Muscle of leg (tissue), 11 donors: ENCODE measurements around the gene OPTC. TPM values are rescaled to one million over a fixed set of nuclear protein-coding genes. Genes with fewer than 3 reads are reported as not detected.

Experiments used
- DNase-seq: peaks from one replicate; pipeline ENCODE4 v3.0.0; 2013
- H3K27ac ChIP-seq: one replicate; pipeline ENCODE4 v1.5.1; 2013; ENCODE audit warnings: mild to moderate bottlenecking, low read length, control low read depth
- H3K27me3 ChIP-seq: one replicate; pipeline ENCODE4 v1.6.1; 2013; ENCODE audit warnings: low read length; ENCODE audit not compliant: control insufficient read depth, insufficient read depth
- H3K36me3 ChIP-seq: one replicate; pipeline ENCODE4 v1.6.1; 2013; ENCODE audit warnings: low read length; ENCODE audit not compliant: control insufficient read depth, insufficient read depth
- H3K4me1 ChIP-seq: one replicate; pipeline ENCODE4 v1.6.1; 2013; ENCODE audit warnings: low read length; ENCODE audit not compliant: control insufficient read depth, insufficient read depth
- H3K4me3 ChIP-seq: one replicate; pipeline ENCODE4 v1.5.1; 2013; ENCODE audit warnings: low read length, control low read depth
- H3K9me3 ChIP-seq: replicated peaks from 2 replicates; pipeline ENCODE4 v1.6.1; 2013; ENCODE audit warnings: low read depth, low read length; ENCODE audit not compliant: control insufficient read depth
- WGBS: methylation state at CpG from one replicate; pipeline ENCODE4 v1.1.5; 2013; ENCODE audit warnings: missing lambda C conversion rate; ENCODE audit not compliant: insufficient coverage; 5-methylcytosine and 5-hydroxymethylcytosine counted together
- polyA plus RNA-seq, 8 donors: library from polyadenylated mRNA; unstranded; fragments of 120-200 nt; gene quantifications; one replicate each; pipeline versions ENCODE4 v1.2.1 to v1.2.3, GENCODE V29; 2013; ENCODE audit warnings: inconsistent platforms in 1 of 8, low replicate concordance in 1 of 8; ENCODE audit not compliant: insufficient read length in 8 of 8, insufficient read depth in 1 of 8
- total RNA-seq: library from RNA; stranded (reverse); fragments of 120-200 nt; gene quantifications from one replicate; pipeline ENCODE4 v1.2.4, GENCODE V29; 2013

The OPTC gene
- total and polyA plus RNA-seq, 9 donors, result not detected

GRCh38 chr1:203503836-203504235 lies 9.9 kb downstream of the OPTC start:
- no peak for DNase-seq
- WGBS, result 79% methylated on average over 2 of the region's 3 CpGs
- Histone ChIP-seq H3K27ac (no peak overlapping the region), H3K4me1 (peaks cover 43% of the 10 kb centered on the region), H3K27me3 (no peaks in the 10 kb centered on the region), H3K4me3 (no peak overlapping the region), H3K36me3 (no peaks in the 10 kb centered on the region), H3K9me3 (no peaks in the 10 kb centered on the region)

GRCh38 chr1:203504400-203505250 lies 10.7 kb downstream of the OPTC start:
- H3K27ac ChIP-seq, result no peak overlapping the region
- H3K4me3 ChIP-seq, result no peak overlapping the region
- peak; percentile 87 for DNase-seq
- no peaks in the 10 kb centered on the region for H3K36me3 ChIP-seq
- no peaks in the 10 kb centered on the region for H3K27me3 ChIP-seq
- H3K4me1 ChIP-seq, result peaks cover 48% of the 10 kb centered on the region
- WGBS, result 2% methylated on average over 4 of the region's 12 CpGs
- no peaks in the 10 kb centered on the region for H3K9me3 ChIP-seq

- Histone ChIP-seq H3K4me1 (peaks cover 48% of the 10 kb centered on the region), H3K27me3 (no peaks in the 10 kb centered on the region), H3K4me3 (no peak overlapping the region), H3K27ac (peak overlapping the region; percentile 31), H3K36me3 (no peaks in the 10 kb centered on the region), H3K9me3 (no peaks in the 10 kb centered on the region)
- 100% methylated on average over 1 of the region's 8 CpGs for WGBS
- no peak for DNase-seq
Observed at GRCh38 chr1:203505526-203506204, 11.7 kb downstream of the OPTC start.

DNA sequence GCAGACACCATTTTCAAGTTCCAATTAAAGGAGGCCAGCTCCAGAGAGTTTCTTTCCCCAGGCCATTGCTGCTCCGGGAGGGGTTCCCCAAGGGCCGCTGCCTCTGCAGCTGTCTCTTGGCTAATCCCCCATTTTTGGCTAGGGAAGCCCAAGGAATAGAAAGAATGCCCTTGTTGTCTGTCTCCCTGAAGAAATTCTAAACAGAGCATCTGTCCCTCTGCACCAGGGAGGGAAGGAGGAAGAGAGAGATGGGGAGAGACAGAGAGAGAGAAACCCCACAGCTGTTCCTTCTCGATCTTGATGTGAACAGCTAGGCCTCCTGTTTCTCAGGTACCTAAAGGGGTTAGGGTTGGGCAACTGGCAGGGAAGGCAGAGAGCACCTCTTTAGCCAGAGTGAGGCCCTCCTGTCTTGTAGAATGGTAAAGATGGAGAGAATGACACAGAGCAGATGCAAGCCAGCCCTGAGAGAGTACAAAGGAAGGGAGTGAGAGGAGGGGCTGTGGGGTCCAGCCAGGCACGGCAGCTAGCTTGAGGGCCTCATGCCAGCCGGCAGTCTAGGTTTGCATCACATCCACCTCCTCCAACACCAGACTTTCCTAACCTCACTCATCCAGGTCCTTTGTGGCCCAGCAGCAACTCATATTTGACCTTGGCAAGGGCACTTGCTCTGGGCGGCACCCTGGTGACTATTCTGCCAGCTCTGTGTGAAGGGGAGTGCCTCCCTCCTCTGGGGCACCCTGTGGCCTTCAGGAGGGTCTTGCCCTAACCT lies 13.1 kb downstream of the OPTC start:
- WGBS, result no CpG with 5 or more reads among the region's 6 CpGs
- DNase-seq, result peak; percentile 73

GRCh38 chr1:203507759-203508158 lies 13.8 kb downstream of the OPTC start:
- no peak overlapping the region for H3K4me3 ChIP-seq
- H3K9me3 ChIP-seq, result no peaks in the 10 kb centered on the region
- H3K4me1 ChIP-seq, result peaks cover 58% of the 10 kb centered on the region
- peak overlapping the region; percentile 84 for H3K27ac ChIP-seq
- peak; percentile 67 for DNase-seq
- no peaks in the 10 kb centered on the region for H3K27me3 ChIP-seq
- WGBS, result no CpG with 5 or more reads among the region's 1 CpG
- H3K36me3 ChIP-seq, result no peaks in the 10 kb centered on the region

More for the DNA sequence above, 13.1 kb downstream of the OPTC start:
- Histone ChIP-seq H3K27me3 (no peaks in the 10 kb centered on the region), H3K4me3 (no peak overlapping the region), H3K27ac (peak overlapping the region; percentile 84), H3K4me1 (peaks cover 51% of the 10 kb centered on the region), H3K36me3 (no peaks in the 10 kb centered on the region), H3K9me3 (no peaks in the 10 kb centered on the region)

GRCh38 chr1:203508463-203509073 lies 14.6 kb downstream of the OPTC start:
- 63% methylated on average over 10 of the region's 10 CpGs for WGBS
- Histone ChIP-seq H3K9me3 (no peaks in the 10 kb centered on the region), H3K27me3 (no peaks in the 10 kb centered on the region), H3K4me1 (peaks cover 66% of the 10 kb centered on the region), H3K27ac (peak overlapping the region; percentile 67), H3K4me3 (no peak overlapping the region), H3K36me3 (no peaks in the 10 kb centered on the region)
- DNase-seq, result no peak

DNA sequence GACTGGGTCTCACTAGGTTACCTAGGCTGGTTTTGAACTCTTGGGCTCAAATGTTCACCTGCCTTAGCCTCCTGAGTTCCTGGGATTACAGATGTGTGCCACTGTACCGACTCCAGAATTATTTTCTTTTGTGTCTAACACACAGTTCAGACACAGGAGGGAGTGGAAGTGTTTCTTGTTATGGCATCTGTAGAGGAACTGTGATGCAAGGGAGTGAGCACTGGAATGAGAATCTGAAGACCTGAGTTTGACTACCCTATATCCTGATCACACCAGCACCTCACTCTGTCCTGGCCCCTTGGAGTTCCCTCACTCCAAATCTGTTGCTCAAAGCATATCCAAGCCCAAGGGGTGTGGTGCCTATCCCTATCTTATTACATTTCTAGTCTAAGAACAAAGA lies 15.2 kb downstream of the OPTC start:
- peaks cover 72% of the 10 kb centered on the region for H3K4me1 ChIP-seq
- no peak for DNase-seq
- no peaks in the 10 kb centered on the region for H3K27me3 ChIP-seq
- H3K27ac ChIP-seq, result peak overlapping the region; percentile 67
- no CpG with 5 or more reads among the region's 1 CpG for WGBS
- no peaks in the 10 kb centered on the region for H3K9me3 ChIP-seq
- H3K4me3 ChIP-seq, result no peak overlapping the region
- H3K36me3 ChIP-seq, result no peaks in the 10 kb centered on the region

DNA sequence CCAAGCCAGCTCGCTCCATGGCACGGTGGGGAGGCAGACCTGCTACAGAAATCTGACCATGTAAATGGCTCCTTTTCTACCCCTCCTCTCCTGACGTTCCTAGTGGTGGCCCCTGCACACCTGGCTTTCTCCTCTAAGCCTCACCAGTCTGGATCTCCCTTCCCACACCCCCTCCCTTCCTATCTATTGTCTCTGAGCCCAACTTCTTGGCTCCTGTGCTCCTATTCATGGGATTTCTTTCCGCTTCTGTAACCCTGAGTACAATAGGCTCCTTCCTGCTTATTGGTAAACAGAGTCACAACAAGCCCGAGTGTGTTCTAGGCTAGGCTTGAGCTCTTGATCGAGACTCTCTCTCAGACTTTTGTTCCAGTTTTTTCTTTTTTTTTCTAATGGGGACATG lies 17.6 kb downstream of the OPTC start:
- peaks cover 56% of the 10 kb centered on the region for H3K4me1 ChIP-seq
- DNase-seq, result no peak
- H3K36me3 ChIP-seq, result no peaks in the 10 kb centered on the region
- WGBS, result 60% methylated on average over 4 of the region's 6 CpGs
- no peaks in the 10 kb centered on the region for H3K9me3 ChIP-seq
- peaks cover 3% of the 10 kb centered on the region for H3K27me3 ChIP-seq
- no peak overlapping the region for H3K4me3 ChIP-seq
- peak overlapping the region; percentile 38 for H3K27ac ChIP-seq

- Histone ChIP-seq H3K27ac (peak overlapping the region; percentile 50), H3K36me3 (no peaks in the 10 kb centered on the region), H3K27me3 (peaks cover 3% of the 10 kb centered on the region), H3K4me3 (no peak overlapping the region), H3K4me1 (peaks cover 52% of the 10 kb centered on the region), H3K9me3 (no peaks in the 10 kb centered on the region)
- no peak for DNase-seq
- WGBS, result no CpG with 5 or more reads among the region's 4 CpGs
Observed at GRCh38 chr1:203511930-203512329, 18.0 kb downstream of the OPTC start.

- peaks cover 3% of the 10 kb centered on the region for H3K27me3 ChIP-seq
- 88% methylated on average over 1 of the region's 1 CpG for WGBS
Observed at GRCh38 chr1:203512517-203512847, 18.5 kb downstream of the OPTC start.

More at GRCh38 chr1:203512517-203512847, 18.5 kb downstream of the OPTC start:
- H3K27ac ChIP-seq, result peak overlapping the region; percentile 50
- H3K4me3 ChIP-seq, result no peak overlapping the region
- H3K36me3 ChIP-seq, result no peaks in the 10 kb centered on the region
- H3K4me1 ChIP-seq, result peaks cover 48% of the 10 kb centered on the region
- H3K9me3 ChIP-seq, result no peaks in the 10 kb centered on the region
- DNase-seq, result no peak
